SK-MEL-5 (cell line): Measurements from ENCODE around the gene C2orf81. TPM values are rescaled to one million over a fixed set of nuclear protein-coding genes. Genes with fewer than 3 reads are reported as not detected.
"Not testable (repeated sequence)": the region's sequence is repeated elsewhere in the genome, so short reads cannot be mapped to it uniquely, and the experiment has no call there.

Experiments
- DNase-seq: peaks from one replicate; pipeline ENCODE4 v3.0.0-alpha.2; 2016; ENCODE audit warnings: low read depth, low spot score
- in situ Hi-C: cut with HindIII; loops from 2 replicates; pipeline ENCODE4 v1.10.0; 2016; ENCODE audit warnings: low sequenced_read_pairs, high pct_unique_total_duplicates, low pct_unique_long_range_greater_than_20kb
- total RNA-seq: library from RNA; depleted of rRNA; stranded (reverse); fragments of >200 nt; shearing (Covaris generic); gene quantifications from 2 replicates; pipeline ENCODE4 v1.2.3, GENCODE V29; 2014

The C2orf81 gene
- total RNA-seq, 1 experiment from 2014 or later = 0.85 TPM

- no peak for DNase-seq
- in situ Hi-C loops = no loop called here
Observed at GRCh38 chr2:74428675-74429074, 7.3 kb upstream of the C2orf81 start.

GRCh38 chr2:74427551-74427950 is 6.1 kb upstream of the C2orf81 start:
- DNase-seq = no peak
- in situ Hi-C loops = no loop called here

- in situ Hi-C loops = no loop called here
Observed at GRCh38 chr2:74426181-74426758, 4.9 kb upstream of the C2orf81 start.

GRCh38 chr2:74425523-74425922 is 4.1 kb upstream of the C2orf81 start:
- in situ Hi-C loops = no loop called here
- DNase-seq = no peak

More at GRCh38 chr2:74426181-74426758, 4.9 kb upstream of the C2orf81 start:
- no peak for DNase-seq

- no peak for DNase-seq
- in situ Hi-C loops = no loop called here
Observed at GRCh38 chr2:74424995-74425406, 3.6 kb upstream of the C2orf81 start.

- no peak for DNase-seq
- in situ Hi-C loops = no loop called here
Observed at GRCh38 chr2:74424139-74424992, 2.9 kb upstream of the C2orf81 start.

GRCh38 chr2:74423231-74424095 is 2.0 kb upstream of the C2orf81 start:
- DNase-seq = no peak
- in situ Hi-C loops = no loop called here

GRCh38 chr2:74420443-74421103 is 846 bp downstream of the C2orf81 start:
- DNase-seq, in situ Hi-C loops: not testable (repeated sequence)

GRCh38 chr2:74420006-74420405 is 1.4 kb downstream of the C2orf81 start:
- DNase-seq = no peak
- in situ Hi-C loops = no loop called here

- DNase-seq = no peak
- in situ Hi-C loops = no loop called here
Observed at GRCh38 chr2:74419345-74419744, 2.1 kb downstream of the C2orf81 start.

- in situ Hi-C loops = no loop called here
- no peak for DNase-seq
Observed at GRCh38 chr2:74418312-74418711, 3.1 kb downstream of the C2orf81 start.

GRCh38 chr2:74417763-74418162 is 3.7 kb downstream of the C2orf81 start:
- in situ Hi-C loops = no loop called here
- DNase-seq = no peak

- in situ Hi-C loops = no loop called here
- no peak for DNase-seq
Observed at GRCh38 chr2:74417197-74417596, 4.2 kb downstream of the C2orf81 start.

GRCh38 chr2:74416778-74417177 is 4.6 kb downstream of the C2orf81 start:
- peak; percentile 22 for DNase-seq
- in situ Hi-C loops = no loop called here

- DNase-seq = no peak
- in situ Hi-C loops = no loop called here
Observed at GRCh38 chr2:74415762-74416395, 5.5 kb downstream of the C2orf81 start.

- DNase-seq = no peak
- in situ Hi-C loops = no loop called here
Observed at GRCh38 chr2:74414881-74415761, 6.3 kb downstream of the C2orf81 start.
